Loucy (cell line): ENCODE data around the gene LTBP1.

Source experiments
- H2AFZ ChIP-seq: fragments of 200-600 bp; sonication (generic); 2 replicates; pipeline ENCODE4 v1.6.0; 2016; ENCODE audit warnings: antibody characterized with exemption, mild to moderate bottlenecking, low read length, moderate library complexity
- H3F3A ChIP-seq: fragments of 200-600 bp; 2 replicates; pipeline ENCODE4 v1.6.0; 2016; ENCODE audit warnings: antibody characterized with exemption, low read depth, mild to moderate bottlenecking
- H3K27me3 ChIP-seq: fragments of 200-600 bp; sonication (generic); 2 replicates; pipeline ENCODE4 v1.6.1; 2014; ENCODE audit warnings: low read length, mild to moderate bottlenecking; ENCODE audit not compliant: insufficient read depth, poor library complexity, severe bottlenecking
- H3K36me3 ChIP-seq: fragments of 200-600 bp; sonication (generic); 2 replicates; pipeline ENCODE4 v1.6.1; 2016; ENCODE audit warnings: low read length; ENCODE audit not compliant: insufficient read depth
- H3K4me1 ChIP-seq: fragments of 200-600 bp; sonication (generic); 2 replicates; pipeline ENCODE4 v1.5.1; 2014; ENCODE audit warnings: low read length, mild to moderate bottlenecking; ENCODE audit not compliant: insufficient read depth, poor library complexity, severe bottlenecking
- H3K4me2 ChIP-seq: fragments of 200-600 bp; sonication (generic); 2 replicates; pipeline ENCODE4 v1.6.0; 2014; ENCODE audit warnings: antibody characterized with exemption, low read length, low read depth, mild to moderate bottlenecking; ENCODE audit not compliant: poor library complexity, severe bottlenecking
- H3K4me3 ChIP-seq: fragments of 200-600 bp; sonication (generic); 2 replicates; pipeline ENCODE4 v1.5.1; 2014; ENCODE audit warnings: low read length, mild to moderate bottlenecking, mixed read lengths; ENCODE audit not compliant: poor library complexity, severe bottlenecking
- H3K79me2 ChIP-seq: fragments of 200-600 bp; sonication (generic); 2 replicates; pipeline ENCODE4 v1.6.1; 2014; ENCODE audit warnings: low read length; ENCODE audit not compliant: insufficient read depth
- H3K9ac ChIP-seq: fragments of 200-600 bp; sonication (generic); 2 replicates; pipeline ENCODE4 v1.6.0; 2014; ENCODE audit warnings: mild to moderate bottlenecking, low read depth, low read length, moderate library complexity; ENCODE audit not compliant: poor library complexity, severe bottlenecking
- H3K9me2 ChIP-seq: fragments of 200-600 bp; sonication (generic); replicated peaks from 2 replicates; pipeline ENCODE4 v1.6.1; 2016; ENCODE audit warnings: low read depth, low read length, mixed read lengths
- H3K9me3 ChIP-seq: fragments of 200-600 bp; sonication (generic); 2 replicates; pipeline ENCODE4 v1.6.1; 2014; ENCODE audit warnings: mild to moderate bottlenecking, antibody characterized with exemption, low read length, low read depth; ENCODE audit not compliant: insufficient read depth
- H4K20me1 ChIP-seq: fragments of 200-600 bp; sonication (generic); 2 replicates; pipeline ENCODE4 v1.6.0; 2014; ENCODE audit warnings: antibody characterized with exemption, low read length, mild to moderate bottlenecking; ENCODE audit not compliant: insufficient read depth, poor library complexity, severe bottlenecking
- EZH2phosphoT487 ChIP-seq: fragments of 200-600 bp; IDR thresholded peaks from 2 replicates; pipeline ENCODE4 v1.6.1; 2018; ENCODE audit warnings: antibody characterized with exemption, mild to moderate bottlenecking, moderate library complexity, borderline replicate concordance
- TF ChIP-seq, protein P1 (sequence below): fragments of 200-600 bp; sonication (generic); conservative IDR thresholded peaks from 2 replicates; pipeline ENCODE4 v1.5.1; 2014; ENCODE audit warnings: mild to moderate bottlenecking, antibody characterized with exemption, low read length

Gene LTBP1

DNA sequence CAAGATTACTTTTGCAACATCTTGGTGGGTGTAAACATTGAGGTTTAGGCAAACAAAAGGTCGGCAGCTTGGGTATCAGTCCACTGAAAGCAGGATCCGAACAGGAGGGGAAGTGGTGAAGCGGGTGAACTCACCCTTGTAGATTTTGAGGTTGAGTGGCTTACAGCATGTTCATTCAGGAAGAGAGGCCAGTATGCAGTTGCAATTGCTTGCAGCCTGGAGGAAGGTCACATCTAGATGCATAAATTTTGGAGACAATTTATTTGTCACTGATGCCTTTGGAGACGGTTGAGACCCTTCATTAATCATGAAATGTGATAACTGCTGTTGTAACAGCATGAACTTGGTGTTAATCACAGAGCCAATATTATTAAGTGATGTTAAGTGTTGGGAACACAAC, 131.1 kb downstream of the LTBP1 start:
- no peaks in the 10 kb centered on the region for H4K20me1 ChIP-seq
- peaks cover 12% of the 10 kb centered on the region for H3K4me1 ChIP-seq
- H3K27me3 ChIP-seq = no peaks in the 10 kb centered on the region
- no peaks in the 10 kb centered on the region for H3K79me2 ChIP-seq
- H3K9me2 ChIP-seq = no peaks in the 10 kb centered on the region
- H3K36me3 ChIP-seq = no peaks in the 10 kb centered on the region
- H3K4me2 ChIP-seq = no peak overlapping the region
- no peak overlapping the region for H2AFZ ChIP-seq
- H3K4me3 ChIP-seq = no peak overlapping the region
- H3F3A ChIP-seq = no peaks in the 10 kb centered on the region
- H3K9me3 ChIP-seq = no peaks in the 10 kb centered on the region
- H3K9ac ChIP-seq = no peak overlapping the region
- no peak for TF ChIP-seq EZH2phosphoT487
- TF ChIP-seq, protein P1, sequence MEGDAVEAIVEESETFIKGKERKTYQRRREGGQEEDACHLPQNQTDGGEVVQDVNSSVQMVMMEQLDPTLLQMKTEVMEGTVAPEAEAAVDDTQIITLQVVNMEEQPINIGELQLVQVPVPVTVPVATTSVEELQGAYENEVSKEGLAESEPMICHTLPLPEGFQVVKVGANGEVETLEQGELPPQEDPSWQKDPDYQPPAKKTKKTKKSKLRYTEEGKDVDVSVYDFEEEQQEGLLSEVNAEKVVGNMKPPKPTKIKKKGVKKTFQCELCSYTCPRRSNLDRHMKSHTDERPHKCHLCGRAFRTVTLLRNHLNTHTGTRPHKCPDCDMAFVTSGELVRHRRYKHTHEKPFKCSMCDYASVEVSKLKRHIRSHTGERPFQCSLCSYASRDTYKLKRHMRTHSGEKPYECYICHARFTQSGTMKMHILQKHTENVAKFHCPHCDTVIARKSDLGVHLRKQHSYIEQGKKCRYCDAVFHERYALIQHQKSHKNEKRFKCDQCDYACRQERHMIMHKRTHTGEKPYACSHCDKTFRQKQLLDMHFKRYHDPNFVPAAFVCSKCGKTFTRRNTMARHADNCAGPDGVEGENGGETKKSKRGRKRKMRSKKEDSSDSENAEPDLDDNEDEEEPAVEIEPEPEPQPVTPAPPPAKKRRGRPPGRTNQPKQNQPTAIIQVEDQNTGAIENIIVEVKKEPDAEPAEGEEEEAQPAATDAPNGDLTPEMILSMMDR = no peak

DNA sequence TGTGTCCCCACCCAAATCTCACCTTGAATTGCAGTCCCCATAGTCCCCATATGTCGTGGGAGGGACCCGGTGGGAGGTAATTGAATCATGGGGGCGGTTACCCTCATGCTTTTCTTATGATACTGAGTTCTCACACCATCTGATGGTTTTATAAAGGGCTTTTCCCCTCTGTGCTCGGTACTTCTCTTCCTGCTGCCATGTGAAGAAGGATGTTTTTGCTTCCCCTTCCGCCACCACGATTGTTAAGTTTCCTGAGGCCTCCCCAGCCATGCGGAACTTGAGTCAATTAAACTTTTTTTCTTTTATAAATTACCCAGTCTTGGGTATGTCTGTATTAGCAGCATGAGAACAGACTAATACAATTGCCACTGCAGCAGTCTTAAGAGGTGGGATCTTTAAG, 134.9 kb downstream of the LTBP1 start:
- Histone ChIP-seq H3K4me3 (no peak overlapping the region), H3K9me3 (no peaks in the 10 kb centered on the region), H4K20me1 (no peaks in the 10 kb centered on the region), H3K4me2 (no peak overlapping the region), H3K9ac (no peak overlapping the region), H3K79me2 (no peaks in the 10 kb centered on the region), H3K9me2 (no peaks in the 10 kb centered on the region), H3F3A (no peaks in the 10 kb centered on the region), H2AFZ (no peak overlapping the region), H3K27me3 (no peaks in the 10 kb centered on the region), H3K36me3 (no peaks in the 10 kb centered on the region), H3K4me1 (peaks cover 20% of the 10 kb centered on the region)
- TF ChIP-seq, protein P1 = no peak
- no peak for TF ChIP-seq EZH2phosphoT487

DNA sequence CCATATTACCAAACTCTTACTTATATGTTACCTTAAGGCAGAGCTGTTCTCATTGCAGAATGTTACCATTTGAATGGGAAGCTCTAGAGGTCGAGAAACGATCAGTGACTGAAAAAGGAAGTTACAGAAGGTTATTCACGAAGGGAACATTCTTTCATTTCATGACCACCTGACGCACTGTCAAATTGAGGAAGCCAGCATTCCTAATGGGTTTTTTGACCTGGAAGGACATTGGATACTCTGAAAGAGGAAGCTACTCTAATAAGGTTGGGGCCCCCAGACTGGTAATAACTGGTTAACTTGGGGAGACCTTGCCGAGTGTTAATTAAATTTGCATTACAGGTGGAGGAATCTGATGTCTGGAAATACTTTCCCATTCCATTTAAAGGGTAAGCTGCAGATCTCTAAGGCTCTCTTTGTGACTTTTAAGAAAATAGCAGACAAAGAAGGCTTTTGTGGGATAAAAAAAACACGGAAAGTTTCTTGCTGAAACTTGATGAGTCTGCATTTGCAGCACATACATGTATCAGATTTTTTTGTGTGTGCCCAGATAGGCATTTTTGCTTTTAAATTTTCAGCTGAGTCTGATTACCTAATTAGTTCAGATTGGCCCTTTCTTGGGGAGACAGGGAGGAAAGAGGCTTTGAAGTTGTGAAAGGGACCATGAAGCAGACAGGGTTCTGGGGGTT, 137.1 kb downstream of the LTBP1 start:
- no peak overlapping the region for H2AFZ ChIP-seq
- H3K4me2 ChIP-seq = no peak overlapping the region
- H3K36me3 ChIP-seq = no peaks in the 10 kb centered on the region
- H3K9me3 ChIP-seq = no peaks in the 10 kb centered on the region
- H3K4me3 ChIP-seq = no peak overlapping the region
- H3F3A ChIP-seq = no peaks in the 10 kb centered on the region
- H3K27me3 ChIP-seq = no peaks in the 10 kb centered on the region
- no peaks in the 10 kb centered on the region for H4K20me1 ChIP-seq
- peaks cover 8% of the 10 kb centered on the region for H3K4me1 ChIP-seq
- H3K79me2 ChIP-seq = no peaks in the 10 kb centered on the region
- no peak for TF ChIP-seq EZH2phosphoT487
- TF ChIP-seq, protein P1 = no peak
- H3K9me2 ChIP-seq = no peaks in the 10 kb centered on the region
- H3K9ac ChIP-seq = no peak overlapping the region
